ENCODE data around the gene BNIPL.

BNIPL gene

DNA sequence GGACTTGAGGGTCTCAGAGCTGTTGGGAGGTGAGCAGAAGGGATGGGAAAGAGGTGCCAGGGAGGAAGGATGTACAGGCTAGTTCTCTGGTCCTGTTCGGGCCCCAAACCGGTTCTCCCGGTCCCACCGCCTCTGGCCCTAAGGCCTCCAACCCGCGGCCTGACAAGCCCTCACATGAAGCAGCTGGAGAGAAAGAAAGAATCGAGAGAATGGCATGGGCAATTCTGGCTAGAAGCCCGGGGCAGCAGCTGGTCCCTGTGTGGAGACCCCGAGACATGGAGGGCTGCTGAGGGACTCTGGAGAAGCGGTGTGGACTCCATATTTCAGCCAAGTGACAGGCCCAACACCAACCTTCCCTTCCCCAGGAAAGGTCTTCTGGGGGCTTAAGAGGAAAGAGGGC, 22.3 kb downstream of the BNIPL start:
- no peak for DNase-seq (ENCODE audit: low spot score)

- peak; percentile 91 for DNase-seq (ENCODE audit: low spot score)
Observed at GRCh38 chr1:151059109-151060006, 23.0 kb downstream of the BNIPL start, which contains the start of gene CDC42SE1. TSS of gene CDC42SE1 (minus strand) at chr1:151059622. CDS start at chr1:151055730, 3,892 bp downstream.

DNA sequence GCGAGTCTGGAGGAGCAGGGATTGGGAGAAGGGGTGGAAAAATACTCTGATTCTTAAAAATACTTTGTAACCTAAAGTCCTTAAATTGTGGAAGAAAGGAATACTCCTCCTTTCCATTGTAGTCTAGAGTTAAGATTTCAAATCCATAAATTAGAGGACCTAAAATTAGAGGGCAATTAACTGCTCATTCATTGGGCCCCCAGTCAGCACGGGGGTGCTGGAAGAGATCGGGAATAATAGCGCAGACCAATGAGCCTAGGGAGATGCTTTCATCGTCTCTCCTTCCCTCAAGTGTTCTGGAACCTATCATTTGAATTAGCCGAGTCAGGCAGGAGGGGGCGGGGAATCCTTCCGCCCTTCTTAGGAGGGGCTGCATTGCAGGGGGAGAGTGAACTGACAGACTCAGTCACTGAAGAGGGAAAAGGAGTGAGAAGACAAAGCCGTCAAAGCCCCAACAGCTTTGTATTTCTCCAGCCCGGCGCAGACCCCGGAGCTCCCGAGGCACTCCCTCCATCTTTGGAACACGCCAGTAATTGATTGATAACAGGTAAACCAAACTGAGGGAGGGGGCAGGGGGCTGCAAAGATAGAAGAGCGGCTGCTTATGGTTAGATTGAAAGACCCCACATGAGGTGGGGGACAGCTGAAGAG, 23.7 kb downstream of the BNIPL start, which contains the start of gene MLLT11:
MLLT11 (plus strand) TSS at position 391 of the 650 bp plus-strand sequence. CDS start 6,828 bp downstream, outside the sequence.
- peak; percentile 87 for DNase-seq (ENCODE audit: low spot score)

DNA sequence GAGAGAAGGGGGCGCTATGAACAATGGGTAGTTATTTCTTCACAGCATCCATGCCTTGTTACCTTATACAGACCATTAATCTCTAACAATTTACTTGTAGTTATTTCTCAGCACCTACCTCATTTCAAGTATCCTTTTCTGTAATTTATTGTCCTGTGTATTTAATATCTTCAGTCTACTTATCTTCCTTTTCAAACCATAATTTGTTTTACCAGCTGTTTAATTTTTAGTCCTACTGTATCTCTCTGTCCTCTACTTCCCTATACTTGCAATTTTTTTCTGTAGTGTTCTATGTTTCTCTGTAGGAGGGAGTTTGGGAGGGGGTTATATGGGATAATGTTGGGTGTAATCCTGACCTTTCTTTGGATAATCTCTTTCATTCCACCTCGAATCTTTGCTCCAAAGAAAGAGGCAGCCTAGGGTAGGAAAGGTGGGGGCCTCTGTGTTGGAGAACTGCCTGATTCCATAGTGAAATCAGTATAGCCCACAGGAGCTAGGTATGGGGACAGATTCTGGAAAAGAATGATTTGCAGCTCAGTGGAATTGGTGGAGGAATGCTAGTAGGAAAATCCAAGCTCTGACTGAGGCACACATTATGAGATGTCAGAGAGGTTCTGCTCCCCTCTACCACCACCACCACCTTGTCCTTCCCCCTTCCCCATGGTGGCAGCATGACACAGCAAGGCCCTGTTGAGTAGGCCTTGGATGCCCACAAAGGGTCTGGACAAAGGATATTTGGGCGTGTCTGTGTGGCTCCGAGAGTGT, 24.5 kb downstream of the BNIPL start:
- peak; percentile 29 for DNase-seq (ENCODE audit: low spot score)

GRCh38 chr1:151061704-151062103, 25.3 kb downstream of the BNIPL start:
- no peak for DNase-seq (ENCODE audit: low spot score)

- no peak for DNase-seq (ENCODE audit: low spot score)
Observed at GRCh38 chr1:151062741-151063371, 26.5 kb downstream of the BNIPL start.

GRCh38 chr1:151065089-151065645, 28.8 kb downstream of the BNIPL start:
- no peak for DNase-seq (ENCODE audit: low spot score)

- DNase-seq (ENCODE audit: low spot score): no peak
Observed at GRCh38 chr1:151067185-151067584, 30.8 kb downstream of the BNIPL start.

- DNase-seq (ENCODE audit: low spot score): no peak
Observed at GRCh38 chr1:151069103-151069486, 32.7 kb downstream of the BNIPL start.

- peak; percentile 94 for DNase-seq (ENCODE audit: low spot score)
Observed at GRCh38 chr1:151070474-151071276, 34.3 kb downstream of the BNIPL start, which contains the start of gene GABPB2. TSS of gene GABPB2 (plus strand) at chr1:151070761. CDS start at chr1:151088190, 17,429 bp downstream.

DNA sequence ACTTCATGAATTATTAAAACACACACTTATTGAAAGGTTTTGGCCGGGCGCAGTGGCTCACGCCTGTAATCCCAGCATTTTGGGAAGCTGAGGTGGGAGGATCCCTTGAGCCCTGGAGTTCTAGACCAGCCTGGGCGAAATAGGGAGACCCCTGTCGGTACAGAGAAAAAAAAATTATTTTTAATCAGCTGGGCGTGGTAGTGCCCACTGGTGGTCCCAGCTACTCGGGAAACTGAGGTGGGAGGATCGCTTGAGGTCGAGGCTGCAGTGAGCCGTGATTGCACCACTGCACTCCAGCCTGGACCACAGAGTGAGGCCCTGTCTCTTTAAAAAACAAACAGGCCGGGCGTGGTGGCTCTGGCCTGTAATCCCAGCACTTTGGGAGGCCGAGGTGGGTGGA, 35.8 kb downstream of the BNIPL start:
- no peak for DNase-seq (ENCODE audit: low spot score)

GRCh38 chr1:151085953-151086559, 49.7 kb downstream of the BNIPL start:
- no peak for DNase-seq (ENCODE audit: low spot score)

Measured in Ammon's horn (tissue), 1 donor.